Glutamatergic neuron (in vitro differentiated cells): ENCODE measurements around the gene TRPM5. TPM values are rescaled to one million over a fixed set of nuclear protein-coding genes. Genes with fewer than 3 reads are reported as not detected.
A peak's percentile ranks its signal among the peaks of the same experiment; 100 is the strongest.

Experiments used
- DNase-seq: peaks from one replicate; pipeline ENCODE4 v3.0.0; 2022
- H3K27ac Mint-ChIP-seq: one replicate; pipeline ENCODE4 v1.8.0; 2020; ENCODE audit warnings: mild to moderate bottlenecking, mixed read lengths, inconsistent platforms; ENCODE audit not compliant: unreplicated experiment
- H3K27me3 Mint-ChIP-seq: one replicate; pipeline ENCODE4 v1.8.0; 2020; ENCODE audit warnings: mild to moderate bottlenecking, moderate library complexity, mixed read lengths, inconsistent platforms; ENCODE audit not compliant: unreplicated experiment
- H3K36me3 Mint-ChIP-seq: one replicate; pipeline ENCODE4 v1.8.0; 2020; ENCODE audit warnings: mild to moderate bottlenecking, mixed read lengths, inconsistent platforms; ENCODE audit not compliant: unreplicated experiment
- H3K4me1 Mint-ChIP-seq: one replicate; pipeline ENCODE4 v1.8.0; 2020; ENCODE audit warnings: mild to moderate bottlenecking, low read depth, mixed read lengths, inconsistent platforms; ENCODE audit not compliant: unreplicated experiment
- H3K4me3 Mint-ChIP-seq: one replicate; pipeline ENCODE4 v1.8.0; 2020; ENCODE audit warnings: mild to moderate bottlenecking, mixed read lengths, inconsistent platforms; ENCODE audit not compliant: unreplicated experiment
- H3K9me3 Mint-ChIP-seq: one replicate; pipeline ENCODE4 v1.8.0; 2020; ENCODE audit warnings: mild to moderate bottlenecking, moderate library complexity, mixed read lengths, inconsistent platforms; ENCODE audit not compliant: unreplicated experiment
- CTCF ChIP-seq: fragments of 200-600 bp; sonication (generic); IDR thresholded peaks from one replicate; pipeline ENCODE4 v1.5.0; 2021; ENCODE audit not compliant: partially characterized antibody, unreplicated experiment
- total RNA-seq: library from RNA; stranded (reverse); fragmentation: NEBNext Ultra II Directional; extraction: Animal tissue kit (Norgen Biotek cat#: 25700); gene quantifications from one replicate; pipeline ENCODE4 v1.2.1, GENCODE V29; 2021; ENCODE audit not compliant: unreplicated experiment

TRPM5 gene
- total RNA-seq, 1 donor from 2014 or later, result not detected

GRCh38 chr11:2433106-2433925 is 11.0 kb downstream of the TRPM5 start:
- TF ChIP-seq CTCF, result no peak
- no peak overlapping the region for H3K27ac Mint-ChIP-seq
- peaks cover 7% of the 10 kb centered on the region for H3K9me3 Mint-ChIP-seq
- H3K36me3 Mint-ChIP-seq, result no peaks in the 10 kb centered on the region
- H3K4me3 Mint-ChIP-seq, result no peak overlapping the region
- peak; percentile 14 for DNase-seq
- H3K4me1 Mint-ChIP-seq, result no peaks in the 10 kb centered on the region
- peaks cover 9% of the 10 kb centered on the region for H3K27me3 Mint-ChIP-seq

- H3K27ac Mint-ChIP-seq, result no peak overlapping the region
- no peaks in the 10 kb centered on the region for H3K36me3 Mint-ChIP-seq
- H3K4me1 Mint-ChIP-seq, result no peaks in the 10 kb centered on the region
- H3K4me3 Mint-ChIP-seq, result no peak overlapping the region
- peaks cover 9% of the 10 kb centered on the region for H3K27me3 Mint-ChIP-seq
- DNase-seq, result peak; percentile 7
- H3K9me3 Mint-ChIP-seq, result peaks cover 7% of the 10 kb centered on the region
- no peak for TF ChIP-seq CTCF
Observed at GRCh38 chr11:2432628-2433071, 11.7 kb downstream of the TRPM5 start.

DNA sequence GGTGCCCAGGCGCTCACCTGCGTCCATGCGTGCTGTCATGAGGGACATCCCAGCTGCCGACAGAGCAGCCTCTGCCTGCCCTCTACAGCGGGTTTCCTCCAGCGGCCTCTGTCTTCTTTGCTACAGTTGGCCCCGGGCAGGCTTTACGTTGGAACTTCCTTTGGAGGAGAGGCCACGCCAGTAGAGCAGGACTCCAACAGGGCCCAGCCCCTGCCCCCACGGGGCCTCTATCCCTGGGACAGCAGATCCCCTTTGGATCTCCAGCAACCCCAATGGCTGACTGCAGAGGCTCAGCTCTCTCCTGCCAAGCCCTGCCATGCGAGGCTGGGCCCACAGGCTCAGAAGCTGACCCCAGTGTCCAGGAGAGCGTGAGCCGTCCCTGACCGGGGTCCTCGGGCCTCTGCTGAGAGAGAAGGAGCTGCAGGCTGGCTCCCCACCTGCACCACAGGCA is 12.1 kb downstream of the TRPM5 start:
- Mint-ChIP-seq H3K9me3 (peaks cover 7% of the 10 kb centered on the region), H3K27me3 (peaks cover 5% of the 10 kb centered on the region), H3K27ac (no peak overlapping the region), H3K4me3 (no peak overlapping the region), H3K36me3 (no peaks in the 10 kb centered on the region), H3K4me1 (no peaks in the 10 kb centered on the region)
- peak; percentile 12 for DNase-seq
- no peak for TF ChIP-seq CTCF

DNA sequence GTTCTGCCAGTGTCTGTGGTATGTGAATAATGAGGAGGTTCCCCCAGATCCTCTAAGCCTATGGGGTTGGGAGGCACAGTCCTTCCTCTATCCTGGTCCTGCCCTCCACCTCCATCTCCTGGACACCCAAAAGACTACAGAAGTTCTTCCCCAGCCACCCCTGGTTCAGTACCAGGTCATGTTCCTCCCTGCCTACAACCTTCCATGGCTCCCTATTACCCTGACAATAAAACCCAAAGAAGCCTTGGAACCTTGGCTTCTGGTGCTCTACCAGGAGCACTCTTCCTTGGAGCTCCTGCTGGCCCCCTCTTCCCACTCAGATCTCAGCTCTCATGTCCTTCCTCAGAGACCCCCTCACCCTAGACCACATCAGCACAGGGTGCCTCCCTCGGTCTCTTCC is 12.9 kb downstream of the TRPM5 start:
- Mint-ChIP-seq H3K36me3 (no peaks in the 10 kb centered on the region), H3K9me3 (peaks cover 7% of the 10 kb centered on the region), H3K4me1 (no peaks in the 10 kb centered on the region), H3K4me3 (no peak overlapping the region), H3K27ac (no peak overlapping the region), H3K27me3 (peaks cover 5% of the 10 kb centered on the region)
- DNase-seq, result no peak
- TF ChIP-seq CTCF, result no peak

DNA sequence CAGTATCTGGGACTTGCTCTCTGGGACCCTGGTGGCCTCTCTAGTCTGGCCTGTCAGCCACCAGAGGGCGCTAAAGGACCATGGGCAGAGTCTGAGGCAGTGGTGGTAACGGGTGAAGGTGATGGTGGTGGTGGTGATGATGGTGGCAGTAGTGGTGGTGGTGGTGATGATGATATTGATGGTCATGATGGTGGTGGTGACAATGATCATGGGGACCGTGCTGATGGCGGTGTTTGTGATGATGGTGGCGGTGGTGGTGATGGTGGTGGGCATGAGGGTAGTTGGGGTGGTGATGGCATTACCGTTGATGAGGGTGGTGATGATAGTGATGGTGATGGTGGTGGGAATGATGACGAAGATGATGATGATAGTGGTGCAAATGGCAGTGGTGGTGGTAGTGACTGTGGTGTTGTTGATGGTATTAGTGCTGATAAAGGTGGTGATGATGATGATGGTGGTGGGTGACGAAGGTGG is 16.0 kb downstream of the TRPM5 start:
- H3K27me3 Mint-ChIP-seq, result peaks cover 4% of the 10 kb centered on the region
- no peak overlapping the region for H3K27ac Mint-ChIP-seq
- peak; percentile 87 for DNase-seq
- TF ChIP-seq CTCF, result peak; percentile 75
- H3K4me3 Mint-ChIP-seq, result no peak overlapping the region
- H3K4me1 Mint-ChIP-seq, result no peaks in the 10 kb centered on the region
- H3K9me3 Mint-ChIP-seq, result peaks cover 11% of the 10 kb centered on the region
- no peaks in the 10 kb centered on the region for H3K36me3 Mint-ChIP-seq
